Gastrocnemius medialis (tissue), 4 donors: Measurements from ENCODE around the gene VPS39. TPM values are rescaled to one million over a fixed set of nuclear protein-coding genes. Genes with fewer than 3 reads are reported as not detected.

ENCODE experiments used
- ATAC-seq, 2 donors: fragments of 150-250 bp; one replicate each; pipeline ENCODE4 v1.9.1; 2016
- DNase-seq, 2 donors: peaks; one replicate each; pipeline ENCODE4 v3.0.0-alpha.2; 2019
- H3K27ac ChIP-seq, 4 donors: fragments of 200-600 bp; sonication (generic); 1 replicate in 1 of 4; 2 replicates in 3 of 4; pipeline ENCODE4 v1.5.1; 2016 to 2018; ENCODE audit warnings: mild to moderate bottlenecking in 2 of 4, moderate library complexity in 1 of 4
- H3K27me3 ChIP-seq, 3 donors: fragments of 200-600 bp; sonication (generic) in 2 of 3; 1 replicate in 1 of 3; 2 replicates in 2 of 3; pipeline versions ENCODE4 v1.5.1 to v1.6.0; 2016 to 2019; ENCODE audit warnings: mild to moderate bottlenecking in 1 of 3, moderate library complexity in 1 of 3
- H3K36me3 ChIP-seq, 2 donors: fragments of 200-600 bp; sonication (generic) in 1 of 2; one replicate each; pipeline ENCODE4 v1.5.1; 2017 to 2018
- H3K4me1 ChIP-seq, 2 donors: fragments of 200-600 bp; sonication (generic) in 1 of 2; one replicate each; pipeline ENCODE4 v1.5.1; 2016 to 2017; ENCODE audit warnings: mild to moderate bottlenecking in 2 of 2
- H3K4me3 ChIP-seq, 4 donors: fragments of 200-600 bp; sonication (generic) in 3 of 4; 1 replicate in 1 of 4; 2 replicates in 3 of 4; pipeline ENCODE4 v1.5.1; 2016 to 2019; ENCODE audit warnings: mild to moderate bottlenecking in 2 of 4
- H3K9me3 ChIP-seq, 3 donors: fragments of 200-600 bp; sonication (generic) in 2 of 3; 1 replicate in 1 of 3; 2 replicates in 2 of 3; pipeline ENCODE4 v1.5.1; 2016 to 2019
- POLR2A ChIP-seq, 2 donors: fragments of 450-650 bp; IDR thresholded peaks; one replicate each; pipeline ENCODE4 v1.6.1; 2017; ENCODE audit warnings: antibody characterized with exemption in 2 of 2, mild to moderate bottlenecking in 2 of 2, moderate library complexity in 2 of 2
- in situ Hi-C, 4 donors: fragments of 200-750 bp; cut with MboI; loops; one replicate each; pipeline versions ENCODE4 v1.15.0 to v1.8.0; 2017; ENCODE audit warnings: low sequenced_read_pairs in 4 of 4
- intact Hi-C: fragments of 100-400 bp; cut with DNase I; formaldehyde crosslinking; loops from one replicate; pipeline ENCODE4 v1.15.1; 2023; ENCODE audit warnings: low total_unique reads
- total RNA-seq, 4 donors: library from RNA; depleted of rRNA; stranded (reverse); fragments of >200 nt; gene quantifications; one replicate each; pipeline versions ENCODE4 v1.1.0 to v1.2.3, GENCODE V29; 2016
- TF ChIP-seq, protein P1 (sequence below), 5 experiments: fragments of 450-650 bp in 3 of 5; fragments of 200-600 bp in 2 of 5; sonication (generic) in 2 of 5; IDR thresholded peaks in 4 of 5; conservative IDR thresholded peaks in 1 of 5; 1 replicate in 4 of 5; 2 replicates in 1 of 5; pipeline ENCODE4 v1.5.1; 2016 to 2019; ENCODE audit warnings: antibody characterized with exemption in 5 of 5, mild to moderate bottlenecking in 3 of 5, moderate library complexity in 3 of 5

The VPS39 gene
- total RNA-seq, 4 donors from 2014 or later: 28.8 to 41.8 (median 35.2) TPM

GRCh38 chr15:42184736-42185135 is 23.4 kb downstream of the VPS39 start:
- Histone ChIP-seq H3K4me1 (no peaks in the 10 kb centered on the region), H3K4me3 (no peak overlapping the region), H3K27ac (no peak overlapping the region), H3K9me3 (no peaks in the 10 kb centered on the region), H3K36me3 (peaks cover 0 to 84% of the 10 kb centered on the region in 2 donors), H3K27me3 (no peaks in the 10 kb centered on the region)
- in situ Hi-C loops: no loop called here
- TF ChIP-seq POLR2A (IDR thresholded peaks at IDR 0.05): no peak
- ATAC-seq (no peak), DNase-seq (no peak)
- intact Hi-C loops: loop anchor here (5.0 to 10.0 kb wide), 2 partner anchors 60 to 347 kb away; partner anchors contain the start of gene PLA2G4B

GRCh38 chr15:42184296-42184695 is 23.8 kb downstream of the VPS39 start:
- TF ChIP-seq, protein P1, sequence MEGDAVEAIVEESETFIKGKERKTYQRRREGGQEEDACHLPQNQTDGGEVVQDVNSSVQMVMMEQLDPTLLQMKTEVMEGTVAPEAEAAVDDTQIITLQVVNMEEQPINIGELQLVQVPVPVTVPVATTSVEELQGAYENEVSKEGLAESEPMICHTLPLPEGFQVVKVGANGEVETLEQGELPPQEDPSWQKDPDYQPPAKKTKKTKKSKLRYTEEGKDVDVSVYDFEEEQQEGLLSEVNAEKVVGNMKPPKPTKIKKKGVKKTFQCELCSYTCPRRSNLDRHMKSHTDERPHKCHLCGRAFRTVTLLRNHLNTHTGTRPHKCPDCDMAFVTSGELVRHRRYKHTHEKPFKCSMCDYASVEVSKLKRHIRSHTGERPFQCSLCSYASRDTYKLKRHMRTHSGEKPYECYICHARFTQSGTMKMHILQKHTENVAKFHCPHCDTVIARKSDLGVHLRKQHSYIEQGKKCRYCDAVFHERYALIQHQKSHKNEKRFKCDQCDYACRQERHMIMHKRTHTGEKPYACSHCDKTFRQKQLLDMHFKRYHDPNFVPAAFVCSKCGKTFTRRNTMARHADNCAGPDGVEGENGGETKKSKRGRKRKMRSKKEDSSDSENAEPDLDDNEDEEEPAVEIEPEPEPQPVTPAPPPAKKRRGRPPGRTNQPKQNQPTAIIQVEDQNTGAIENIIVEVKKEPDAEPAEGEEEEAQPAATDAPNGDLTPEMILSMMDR (IDR thresholded peaks at IDR 0.05 in 4 of 5, conservative IDR thresholded peaks at IDR 0.05 in 1 of 5): no peak
- no peak for TF ChIP-seq POLR2A (IDR thresholded peaks at IDR 0.05)
- intact Hi-C loops: loop anchor here (5.0 to 10.0 kb wide), 2 partner anchors 59 to 347 kb away; partner anchors contain the start of gene PLA2G4B
- ATAC-seq: no peak
- DNase-seq: no peak
- Histone ChIP-seq H3K4me3 (no peak overlapping the region), H3K9me3 (no peaks in the 10 kb centered on the region), H3K27me3 (no peaks in the 10 kb centered on the region), H3K27ac (no peak overlapping the region), H3K4me1 (no peaks in the 10 kb centered on the region), H3K36me3 (peaks cover 0 to 83% of the 10 kb centered on the region in 2 donors)
- in situ Hi-C loops: no loop called here

GRCh38 chr15:42182961-42183360 is 25.1 kb downstream of the VPS39 start:
- no peaks in the 10 kb centered on the region for H3K4me1 ChIP-seq
- in situ Hi-C loops (no loop called here), intact Hi-C loops (loop anchor here (5.0 to 10.0 kb wide), 2 partner anchors 58 to 346 kb away; partner anchors contain the start of gene PLA2G4B)
- no peaks in the 10 kb centered on the region for H3K9me3 ChIP-seq
- no peak overlapping the region for H3K27ac ChIP-seq
- TF ChIP-seq, protein P1 (IDR thresholded peaks at IDR 0.05 in 4 of 5, conservative IDR thresholded peaks at IDR 0.05 in 1 of 5): no peak
- no peak for TF ChIP-seq POLR2A (IDR thresholded peaks at IDR 0.05)
- ATAC-seq: no peak
- no peak for DNase-seq
- no peak overlapping the region for H3K4me3 ChIP-seq
- peaks cover 0 to 77% of the 10 kb centered on the region in 2 donors for H3K36me3 ChIP-seq
- H3K27me3 ChIP-seq: no peaks in the 10 kb centered on the region

- Histone ChIP-seq H3K9me3 (no peaks in the 10 kb centered on the region), H3K27ac (no peak overlapping the region), H3K4me1 (no peaks in the 10 kb centered on the region), H3K4me3 (no peak overlapping the region), H3K27me3 (no peaks in the 10 kb centered on the region), H3K36me3 (peaks cover 0 to 77% of the 10 kb centered on the region in 2 donors)
- no peak for DNase-seq
- no peak for TF ChIP-seq POLR2A (IDR thresholded peaks at IDR 0.05)
- TF ChIP-seq, protein P1 (IDR thresholded peaks at IDR 0.05 in 4 of 5, conservative IDR thresholded peaks at IDR 0.05 in 1 of 5): no peak
- in situ Hi-C loops (no loop called here), intact Hi-C loops (loop anchor here (5.0 to 10.0 kb wide), 2 partner anchors 58 to 345 kb away; partner anchors contain the start of gene PLA2G4B)
- no peak for ATAC-seq
Measured at GRCh38 chr15:42182328-42182886, 25.7 kb downstream of the VPS39 start.

DNA sequence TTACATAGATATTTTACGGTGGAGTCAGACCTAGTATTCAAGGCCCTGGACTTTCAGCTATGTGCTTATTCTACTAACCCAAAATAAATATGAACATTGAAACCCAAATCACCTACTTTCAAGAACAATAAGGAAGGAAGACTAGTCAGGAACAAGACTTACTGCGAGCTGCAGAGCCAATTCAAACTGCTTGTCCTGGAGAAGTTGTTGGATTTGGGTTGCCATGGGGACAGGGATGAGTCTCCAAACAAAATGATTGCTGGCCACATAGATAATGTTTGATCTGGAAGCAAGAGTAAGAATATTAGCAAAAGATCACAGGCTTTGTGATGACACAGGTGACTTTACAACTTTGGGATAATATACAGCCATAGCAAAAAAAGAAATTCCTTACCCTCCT is 30.0 kb downstream of the VPS39 start:
- Histone ChIP-seq H3K27ac (no peak overlapping the region), H3K4me3 (no peak overlapping the region), H3K4me1 (no peaks in the 10 kb centered on the region), H3K27me3 (no peaks in the 10 kb centered on the region), H3K9me3 (no peaks in the 10 kb centered on the region), H3K36me3 (peaks cover 0 to 68% of the 10 kb centered on the region in 2 donors)
- no peak for DNase-seq
- in situ Hi-C loops (no loop called here), intact Hi-C loops (no loop called here)
- TF ChIP-seq POLR2A (IDR thresholded peaks at IDR 0.05): no peak
- TF ChIP-seq, protein P1 (IDR thresholded peaks at IDR 0.05 in 4 of 5, conservative IDR thresholded peaks at IDR 0.05 in 1 of 5): no peak
- no peak for ATAC-seq
